Esophagus muscularis mucosa (tissue), 4 donors: ENCODE measurements around the gene RNF13.

ENCODE experiments used
- CTCF ChIP-seq, 3 experiments: fragments of 200-600 bp in 2 of 3; fragments of 450-650 bp in 1 of 3; sonication (generic) in 2 of 3; IDR thresholded peaks; one replicate each; pipeline ENCODE4 v1.5.1; 2017 to 2019; ENCODE audit warnings: antibody characterized with exemption in 3 of 3, mild to moderate bottlenecking in 2 of 3, moderate library complexity in 1 of 3
- EP300 ChIP-seq: sonication (generic); formaldehyde crosslinking; IDR thresholded peaks from one replicate; pipeline ENCODE4 v1.6.1; 2017; ENCODE audit warnings: antibody characterized with exemption
- POLR2A ChIP-seq: fragments of 450-650 bp; IDR thresholded peaks from one replicate; pipeline ENCODE4 v1.6.1; 2017; ENCODE audit warnings: antibody characterized with exemption, moderate library complexity, mild to moderate bottlenecking, low read depth
- POLR2AphosphoS5 ChIP-seq, 2 donors: sonication (generic); formaldehyde crosslinking; IDR thresholded peaks; one replicate each; pipeline ENCODE4 v1.6.1; 2017; ENCODE audit warnings: antibody characterized with exemption in 2 of 2

- TF ChIP-seq CTCF (IDR thresholded peaks at IDR 0.05), result no peak
- TF ChIP-seq POLR2A, result no peak
- no peak for TF ChIP-seq EP300
- no peak for TF ChIP-seq POLR2AphosphoS5 (IDR thresholded peaks at IDR 0.05)
Observed at GRCh38 chr3:149954812-149955211, 141.8 kb downstream of the RNF13 start.
